Cardiac fibroblast (primary cell): ENCODE measurements around the gene ZNF747.
A peak's percentile ranks its signal among the peaks of the same experiment; 100 is the strongest.
"Not testable (repeated sequence)": the region's sequence is repeated elsewhere in the genome, so short reads cannot be mapped to it uniquely, and the experiment has no call there.

Experiments
- DNase-seq, 2 donors: peaks; one replicate each; pipeline versions ENCODE4 v3.0.0 to v3.0.0-alpha.2; 2010; ENCODE audit warnings: low read depth in 2 of 2
- H3K4me3 ChIP-seq, 2 donors: replicated peaks in 1 of 2; 1 replicate in 1 of 2; 2 replicates in 1 of 2; pipeline ENCODE4 v1.5.1; 2011; ENCODE audit warnings: low read depth in 2 of 2, low read length in 2 of 2, mild to moderate bottlenecking in 2 of 2, moderate library complexity in 1 of 2
- CTCF ChIP-seq: IDR thresholded peaks from one replicate; pipeline ENCODE4 v1.5.1; 2011; ENCODE audit warnings: low read depth, mild to moderate bottlenecking, low read length, inconsistent platforms

ZNF747 gene

DNA sequence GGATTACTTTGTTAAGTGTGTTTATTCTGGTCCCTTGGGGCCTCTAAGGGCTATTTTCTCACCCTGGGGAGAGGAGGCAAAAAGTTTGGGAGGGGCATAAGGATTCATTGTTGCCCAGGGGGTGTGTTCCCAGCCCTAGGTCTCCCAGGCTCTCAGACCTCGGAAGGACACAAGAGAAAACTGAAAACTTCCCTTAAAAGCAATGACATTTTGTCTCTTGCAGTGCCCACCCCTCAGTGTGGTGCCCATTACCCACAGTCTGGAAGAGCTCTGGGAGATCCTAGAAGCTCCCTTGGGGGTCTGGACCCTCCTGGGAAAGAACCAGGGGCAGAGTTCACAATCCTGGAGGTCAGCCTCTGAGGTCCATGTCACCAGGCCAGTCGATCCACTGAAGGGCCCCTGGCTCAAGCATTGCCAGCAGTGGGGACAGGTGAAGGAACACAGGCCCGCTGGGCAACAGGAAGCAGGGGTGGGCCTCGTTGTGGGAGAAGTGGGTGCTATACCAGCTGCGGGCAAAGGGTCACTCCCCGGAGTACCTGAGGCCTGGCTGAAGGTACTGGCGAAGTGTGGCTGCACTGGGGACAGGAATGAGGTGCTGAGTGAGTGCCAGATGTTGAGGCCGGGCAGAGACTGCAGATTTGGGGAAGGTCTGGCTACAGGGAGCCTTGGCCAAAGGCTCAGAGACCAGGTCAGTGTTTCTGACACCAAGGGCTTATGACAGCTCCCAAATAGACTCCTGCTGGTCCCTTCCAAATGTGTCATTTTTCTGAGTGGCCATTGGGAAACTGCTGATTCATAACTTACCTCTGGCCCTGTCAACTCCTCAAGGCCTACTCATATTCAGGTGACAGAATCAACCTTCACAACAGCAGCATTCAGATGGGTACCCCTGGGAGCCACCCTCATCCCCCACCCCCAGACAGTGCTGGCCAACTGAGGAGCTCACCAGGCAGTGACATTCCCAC is 4.6 kb upstream of the ZNF747 start:
- no peak for TF ChIP-seq CTCF
- no peak overlapping the region for H3K4me3 ChIP-seq
- DNase-seq, result no peak

- not testable (repeated sequence) for H3K4me3 ChIP-seq, DNase-seq
These were observed 1.9 kb upstream of the ZNF747 start for GRCh38 chr16:30536391-30537024.

GRCh38 chr16:30535777-30536190 is 1.1 kb upstream of the ZNF747 start:
- peak overlapping the region; percentile 62 to 66 for H3K4me3 ChIP-seq
- TF ChIP-seq CTCF, result peak; percentile 71
- peak; percentile 71 to 82 for DNase-seq

GRCh38 chr16:30535106-30535776 is 583 bp upstream of the ZNF747 start:
- peak overlapping the region; percentile 62 to 66 for H3K4me3 ChIP-seq
- no peak for TF ChIP-seq CTCF
- peak in 1 of 2 donors; percentile 38 for DNase-seq

DNA sequence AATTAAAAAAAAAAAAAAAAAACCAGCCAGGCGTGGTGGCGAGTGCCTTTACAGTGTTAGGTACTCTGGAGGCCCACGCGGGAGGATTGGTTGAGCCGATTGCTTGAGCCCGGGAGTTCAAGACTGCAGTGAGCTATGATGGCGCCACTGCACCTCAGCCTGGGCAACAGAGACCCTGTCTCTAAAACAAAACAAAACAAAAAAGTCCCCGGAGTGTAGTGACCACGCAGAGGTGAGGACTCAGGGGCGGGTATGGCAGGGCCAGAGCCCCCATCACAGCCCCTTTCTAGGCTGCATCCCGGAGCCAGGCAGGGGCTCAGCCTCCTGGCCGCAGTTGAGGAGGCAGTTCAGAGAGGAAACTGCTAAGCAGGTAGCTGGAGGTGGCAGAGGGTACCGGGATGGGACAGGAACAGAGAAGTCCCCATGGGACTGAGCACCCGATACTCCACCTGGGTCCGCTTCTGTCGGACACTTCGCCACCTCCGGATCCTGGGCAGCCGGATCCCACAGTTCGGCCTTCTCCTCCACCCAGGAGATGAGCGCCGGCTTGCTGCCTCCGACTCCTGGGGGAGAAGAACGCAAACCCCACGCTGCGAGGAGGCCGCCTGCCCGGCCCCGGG is 800 bp downstream of the ZNF747 start:
- no peak for TF ChIP-seq CTCF
- peak overlapping the region; percentile 62 to 66 for H3K4me3 ChIP-seq
- DNase-seq, result no peak

GRCh38 chr16:30533146-30533522 is 1.5 kb downstream of the ZNF747 start:
- no peak for TF ChIP-seq CTCF
- DNase-seq, result no peak
- no peak overlapping the region for H3K4me3 ChIP-seq
